Measurements from ENCODE around the gene MYO10. TPM values are rescaled to one million over a fixed set of nuclear protein-coding genes. Genes with fewer than 3 reads are reported as not detected.
A peak's percentile ranks its signal among the peaks of the same experiment; 100 is the strongest.

Gene MYO10
- total RNA-seq, 1 donor from 2014 or later, result 67.0 TPM

- no peak for ATAC-seq
- no peak overlapping the region for H3K27ac ChIP-seq
- intact Hi-C loops (cut with DNase I), result no loop called here
Observed at GRCh38 chr5:16897284-16897704, 38.8 kb downstream of the MYO10 start.

DNA sequence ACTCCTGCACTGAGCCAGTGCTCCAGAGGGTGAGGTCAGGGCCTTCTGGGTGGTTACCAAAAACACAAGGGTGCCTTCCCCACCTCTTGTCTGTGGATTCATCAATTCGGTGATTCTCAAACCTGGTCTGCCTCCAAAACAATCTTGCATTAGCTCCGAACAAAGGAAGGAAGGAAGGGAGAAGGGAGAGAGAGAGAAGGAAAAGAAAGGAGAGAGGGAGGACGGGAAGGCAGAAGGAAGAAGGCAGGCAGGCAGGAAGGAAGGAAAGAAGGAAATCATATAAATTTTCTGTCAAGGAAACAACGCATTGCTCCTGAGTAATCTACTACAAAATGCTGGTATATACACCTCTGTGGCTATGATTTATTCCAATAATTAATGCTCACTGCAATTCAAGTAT, 39.3 kb downstream of the MYO10 start:
- TF ChIP-seq CTCF (IDR thresholded peaks at IDR 0.05), result no peak
- no peak overlapping the region for H3K27ac ChIP-seq
- peaks cover 30% of the 10 kb centered on the region for H3K4me1 ChIP-seq
- intact Hi-C loops (cut with DNase I), result no loop called here
- ATAC-seq, result no peak
- no peaks in the 10 kb centered on the region for H3K9me3 ChIP-seq
- no peak overlapping the region for H3K4me3 ChIP-seq
- no peaks in the 10 kb centered on the region for H3K36me3 ChIP-seq
- H3K27me3 ChIP-seq, result no peaks in the 10 kb centered on the region
- DNase-seq, result no peak

More at GRCh38 chr5:16897284-16897704, 38.8 kb downstream of the MYO10 start:
- no peak for DNase-seq
- TF ChIP-seq CTCF (IDR thresholded peaks at IDR 0.05), result no peak
- no peaks in the 10 kb centered on the region for H3K9me3 ChIP-seq
- no peaks in the 10 kb centered on the region for H3K36me3 ChIP-seq
- peaks cover 30% of the 10 kb centered on the region for H3K4me1 ChIP-seq
- no peak overlapping the region for H3K4me3 ChIP-seq
- H3K27me3 ChIP-seq, result no peaks in the 10 kb centered on the region

- Histone ChIP-seq H3K27ac (no peak overlapping the region), H3K4me1 (peaks cover 44% of the 10 kb centered on the region), H3K36me3 (no peaks in the 10 kb centered on the region), H3K9me3 (no peaks in the 10 kb centered on the region), H3K4me3 (no peak overlapping the region), H3K27me3 (no peaks in the 10 kb centered on the region)
- intact Hi-C loops (cut with DNase I), result no loop called here
- DNase-seq, result no peak
- ATAC-seq, result peak; percentile 71
- TF ChIP-seq CTCF (IDR thresholded peaks at IDR 0.05), result no peak
Observed at GRCh38 chr5:16894236-16895057, 41.6 kb downstream of the MYO10 start.

DNA sequence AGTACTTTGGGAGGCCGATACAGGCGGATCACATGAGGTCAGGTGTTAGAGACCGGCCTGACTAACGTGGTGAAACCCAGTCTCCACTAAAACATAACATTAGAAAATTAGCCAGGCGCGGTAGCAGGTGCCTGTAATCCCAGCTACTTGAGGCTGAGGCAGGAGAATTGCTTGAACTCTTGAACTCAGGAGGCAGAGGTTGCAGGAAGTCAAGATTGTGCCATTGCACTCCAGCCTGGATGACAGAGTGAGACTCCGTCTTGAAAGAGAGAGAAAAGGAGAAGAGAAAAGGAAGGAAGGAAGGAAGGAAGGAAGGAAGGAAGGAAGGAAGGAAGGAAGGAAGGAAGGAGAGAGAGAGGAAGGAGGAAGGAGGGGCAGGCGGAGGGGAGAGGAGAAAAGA, 45.1 kb downstream of the MYO10 start:
- Histone ChIP-seq H3K9me3 (no peaks in the 10 kb centered on the region), H3K36me3 (no peaks in the 10 kb centered on the region), H3K27ac (no peak overlapping the region), H3K27me3 (no peaks in the 10 kb centered on the region), H3K4me3 (no peak overlapping the region), H3K4me1 (peaks cover 48% of the 10 kb centered on the region)
- no peak for TF ChIP-seq CTCF (IDR thresholded peaks at IDR 0.05)
- intact Hi-C loops (cut with DNase I), result no loop called here
- ATAC-seq (no peak), DNase-seq (no peak)

- no peak for ATAC-seq
- intact Hi-C loops (cut with DNase I), result no loop called here
- no peaks in the 10 kb centered on the region for H3K36me3 ChIP-seq
Observed at GRCh38 chr5:16889972-16890519, 46.0 kb downstream of the MYO10 start.

More at GRCh38 chr5:16889972-16890519, 46.0 kb downstream of the MYO10 start:
- H3K27ac ChIP-seq, result no peak overlapping the region
- H3K4me3 ChIP-seq, result no peak overlapping the region
- TF ChIP-seq CTCF (IDR thresholded peaks at IDR 0.05), result no peak
- H3K4me1 ChIP-seq, result peaks cover 54% of the 10 kb centered on the region
- H3K27me3 ChIP-seq, result no peaks in the 10 kb centered on the region
- H3K9me3 ChIP-seq, result no peaks in the 10 kb centered on the region
- no peak for DNase-seq
